Activated T-cell treated with anti-CD3 and anti-CD28 coated beads, Interleukin-2, amount 50 U/mL, for 48 hours (primary cell): Measurements from ENCODE around the gene SMAD3.
A peak's percentile ranks its signal among the peaks of the same experiment; 100 is the strongest.

ENCODE experiments used
- DNase-seq, 2 experiments: peaks; one replicate each; pipeline ENCODE4 v3.0.0-alpha.2; 2020

SMAD3 gene

DNA sequence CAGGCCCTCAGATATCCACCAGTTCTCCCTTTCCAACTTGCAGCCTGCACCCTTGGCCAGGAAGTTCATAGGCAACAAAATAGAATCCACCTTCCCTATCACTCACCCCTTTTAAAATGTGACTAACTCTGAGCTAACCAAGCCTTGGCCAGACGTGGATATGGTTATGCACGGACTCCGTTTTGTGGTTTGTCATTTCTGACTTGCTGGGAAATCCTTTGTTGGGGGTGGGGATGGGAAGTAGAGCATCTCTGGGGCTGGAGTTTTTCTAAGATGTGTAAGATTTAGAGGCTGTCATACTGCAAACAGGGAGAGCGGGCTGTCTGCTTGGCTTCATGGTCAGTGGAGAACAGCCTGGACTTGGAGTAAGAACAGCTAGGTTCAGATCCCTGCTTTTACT, 62.6 kb downstream of the SMAD3 start:
- peak in 1 of 2 experiments; percentile 55 for DNase-seq

DNA sequence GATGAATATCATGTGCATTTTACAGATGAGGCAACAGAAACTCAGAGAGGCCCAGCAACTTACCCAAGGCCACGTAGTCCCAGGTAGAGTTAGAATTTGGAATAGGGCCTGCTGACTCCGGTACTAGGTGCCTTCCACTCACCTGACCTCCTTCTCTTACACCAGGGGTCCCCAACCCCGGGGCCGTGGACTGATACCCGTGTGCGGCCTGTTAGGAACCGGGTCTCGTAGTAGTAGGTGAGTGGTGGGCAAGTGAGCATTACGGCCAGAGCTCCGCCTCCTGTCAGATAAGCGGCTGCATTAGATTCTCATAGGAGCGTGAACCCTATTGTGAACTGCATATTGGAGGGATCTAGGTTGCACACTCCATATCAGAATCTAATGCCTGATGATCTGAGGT, 64.8 kb downstream of the SMAD3 start:
- DNase-seq: no peak

DNA sequence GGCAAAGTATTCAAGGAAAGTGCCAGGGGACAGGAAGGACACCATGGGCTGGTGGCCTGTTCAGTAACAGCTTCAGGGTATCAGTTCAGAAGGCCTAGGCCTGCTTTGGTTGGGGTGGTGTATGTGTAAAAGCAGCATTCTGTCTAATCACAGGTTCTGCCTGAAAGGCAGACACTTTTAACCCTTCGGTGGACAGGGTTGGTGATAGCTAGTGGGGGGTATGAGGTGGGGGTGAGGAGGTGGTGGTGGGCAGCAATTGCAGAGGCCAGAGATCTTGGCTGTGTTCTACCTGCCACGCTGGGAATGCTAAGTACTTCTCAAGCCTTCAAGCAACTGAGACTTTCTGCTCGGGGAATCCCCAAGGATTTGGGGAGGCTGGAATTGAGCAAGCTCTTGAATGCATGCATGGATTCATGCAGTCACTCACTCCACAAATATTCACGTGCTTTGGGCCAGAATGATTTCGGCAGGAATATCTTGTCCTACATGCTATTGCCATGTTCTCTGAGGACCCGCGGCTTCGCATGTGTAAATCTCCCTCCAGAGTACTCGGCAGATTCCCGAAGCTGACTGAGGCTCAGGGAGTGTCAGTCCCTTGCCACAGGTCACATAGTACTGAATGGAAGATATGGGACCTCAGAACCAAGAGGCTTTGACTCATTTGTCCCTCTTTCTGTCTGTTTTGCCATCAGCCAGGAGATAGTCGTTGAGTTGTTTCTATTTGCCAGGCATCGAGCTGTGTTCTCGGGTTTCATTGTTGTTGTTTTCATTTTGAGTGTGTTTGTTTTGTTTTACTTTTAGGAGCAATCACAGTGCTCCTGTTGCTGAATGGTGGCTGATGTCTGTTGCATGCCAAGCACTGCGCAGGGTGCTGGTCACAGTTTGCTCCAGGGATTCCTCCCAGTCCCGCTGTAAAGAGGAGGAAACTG, 65.5 kb downstream of the SMAD3 start:
- DNase-seq: no peak

DNA sequence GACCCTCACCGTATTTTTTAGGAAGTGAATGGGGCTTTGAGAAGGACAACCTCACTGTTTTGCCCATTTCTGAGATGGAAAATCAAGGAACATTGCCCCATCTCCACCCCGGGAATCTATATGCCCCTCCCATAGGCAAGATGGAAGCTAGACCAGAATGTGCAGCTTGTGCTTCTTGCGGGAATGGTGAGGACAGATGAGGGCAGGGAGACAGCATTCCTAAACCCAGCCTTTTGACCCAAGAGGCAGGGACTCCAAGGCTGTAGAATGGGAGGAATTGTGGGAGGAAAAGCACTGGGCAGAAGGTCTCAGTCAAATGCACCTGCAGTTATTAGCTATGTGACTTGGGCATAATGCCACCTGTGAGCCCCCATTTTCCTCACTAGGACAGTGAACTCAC, 66.9 kb downstream of the SMAD3 start:
- DNase-seq: no peak

DNA sequence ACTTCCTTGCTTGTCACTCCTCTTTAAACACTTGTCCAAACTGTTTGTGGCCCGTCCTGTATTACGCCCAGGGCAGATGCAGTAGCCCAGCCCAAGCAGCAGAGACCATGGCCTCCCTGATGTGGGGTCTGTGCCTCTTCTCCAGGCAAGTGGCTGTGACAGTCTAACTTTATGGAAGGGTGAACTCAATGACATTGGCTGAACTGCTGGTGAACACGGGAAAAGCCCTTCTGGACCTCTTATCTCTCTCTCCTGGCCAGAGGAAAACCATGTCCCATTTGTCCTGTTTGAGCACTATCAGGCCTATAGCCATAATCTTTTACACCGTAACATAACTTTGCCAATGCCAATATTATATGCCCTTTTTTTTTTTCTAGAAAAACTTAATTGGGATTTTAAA, 67.6 kb downstream of the SMAD3 start:
- DNase-seq: no peak

DNA sequence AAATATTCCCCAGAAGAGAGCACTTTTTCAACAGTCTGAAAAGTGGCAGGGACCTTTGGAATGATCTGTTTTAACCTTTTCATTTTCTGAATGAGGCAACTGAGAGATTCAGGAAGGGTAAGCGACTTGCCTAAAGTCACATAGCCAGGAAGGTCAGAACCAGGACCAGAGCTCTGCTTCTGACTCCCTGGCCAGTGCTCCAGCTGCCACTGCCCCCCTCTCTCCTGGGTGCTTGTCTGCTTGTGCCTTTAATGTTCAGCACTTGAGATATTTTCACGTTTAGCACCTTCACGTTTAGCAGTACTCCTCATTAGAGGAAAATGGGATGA, 68.3 kb downstream of the SMAD3 start:
- no peak for DNase-seq

DNA sequence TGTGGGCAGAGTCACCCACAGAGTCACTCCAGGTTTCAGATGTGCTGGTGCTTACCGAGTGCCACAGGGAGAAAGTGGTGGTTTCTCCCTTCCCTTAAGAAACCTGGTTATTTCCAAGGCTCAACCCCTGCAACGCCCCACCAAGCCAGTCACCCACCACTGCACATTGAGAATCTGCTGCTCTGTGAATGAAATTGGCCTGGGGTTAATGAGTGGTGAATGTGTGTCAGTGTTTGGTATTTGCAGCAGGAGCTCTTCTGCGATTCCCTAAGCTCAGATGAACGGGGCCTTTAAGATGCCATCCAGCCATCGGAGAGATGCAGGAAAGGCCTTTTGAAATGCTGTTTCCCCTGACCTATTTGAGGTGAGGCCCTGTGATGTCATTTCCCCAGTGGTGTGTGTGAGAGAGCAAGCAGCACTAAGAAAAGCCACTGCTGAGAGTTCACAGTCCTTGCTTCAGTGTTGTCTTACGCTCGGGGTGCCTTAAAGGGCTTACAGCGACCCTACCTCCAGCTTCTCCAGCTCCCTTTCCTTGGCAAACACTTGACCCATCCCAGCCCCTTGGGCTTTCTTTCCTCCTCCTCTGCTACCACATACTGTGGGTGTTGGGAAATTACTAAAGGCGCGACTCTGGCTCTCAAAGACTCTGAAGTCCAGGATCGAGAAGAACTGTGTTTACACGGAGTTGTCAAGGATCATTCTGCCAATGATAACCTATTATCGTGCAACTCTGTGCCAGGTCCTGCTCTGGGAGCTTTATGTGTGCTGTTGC, 68.9 kb downstream of the SMAD3 start:
- DNase-seq: peak; percentile 69 to 70

DNA sequence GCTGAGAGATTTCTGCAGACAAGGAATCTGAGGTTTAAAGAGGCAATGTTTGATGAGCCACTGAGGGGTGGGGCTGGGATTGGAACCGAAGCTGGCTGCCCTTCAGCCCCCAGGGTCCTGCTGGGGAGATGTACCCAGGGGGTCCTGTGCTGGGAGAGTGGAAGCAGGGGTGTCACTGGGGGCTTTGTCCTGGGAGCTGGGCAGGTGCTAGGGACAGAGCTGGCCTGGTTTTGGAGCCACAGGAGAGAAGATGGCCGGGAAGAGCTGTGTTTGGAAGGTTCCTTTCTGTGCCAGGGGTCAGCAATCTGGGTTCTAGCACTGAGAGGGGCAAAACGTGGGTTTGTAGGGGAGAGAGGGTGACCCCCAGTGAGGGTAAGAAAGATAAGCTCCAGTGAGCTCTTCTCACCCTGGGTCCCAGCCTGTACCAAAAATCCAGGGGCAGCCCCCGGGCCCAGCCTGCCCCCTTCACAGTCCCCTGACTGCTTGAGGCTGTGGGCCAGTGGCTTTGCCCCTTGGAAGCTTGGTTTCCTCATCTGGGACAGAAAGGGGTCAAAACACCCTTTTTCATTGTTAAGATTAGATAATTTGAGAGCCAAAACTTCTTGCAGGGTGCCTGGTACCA, 69.6 kb downstream of the SMAD3 start:
- peak in 1 of 2 experiments; percentile 30 for DNase-seq

DNA sequence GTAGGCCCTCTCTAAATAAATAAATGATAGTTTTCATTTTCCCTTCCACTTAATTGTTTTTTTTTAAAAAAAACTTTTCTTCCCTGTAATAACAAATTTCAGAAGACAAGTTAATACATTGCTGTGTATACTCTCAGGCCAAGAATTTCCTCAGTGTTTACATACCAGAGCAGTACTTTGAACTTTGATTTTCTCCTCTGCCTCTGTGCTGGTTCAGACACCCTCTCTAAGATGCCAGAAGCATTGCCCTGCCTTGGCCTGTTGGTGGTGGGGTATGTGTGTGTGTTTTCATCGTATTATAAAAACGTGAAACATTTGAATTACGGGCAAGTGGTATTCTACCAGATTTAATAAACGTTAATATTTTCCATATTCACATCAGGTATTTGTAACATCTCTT, 70.1 kb downstream of the SMAD3 start:
- peak in 1 of 2 experiments; percentile 16 for DNase-seq

DNA sequence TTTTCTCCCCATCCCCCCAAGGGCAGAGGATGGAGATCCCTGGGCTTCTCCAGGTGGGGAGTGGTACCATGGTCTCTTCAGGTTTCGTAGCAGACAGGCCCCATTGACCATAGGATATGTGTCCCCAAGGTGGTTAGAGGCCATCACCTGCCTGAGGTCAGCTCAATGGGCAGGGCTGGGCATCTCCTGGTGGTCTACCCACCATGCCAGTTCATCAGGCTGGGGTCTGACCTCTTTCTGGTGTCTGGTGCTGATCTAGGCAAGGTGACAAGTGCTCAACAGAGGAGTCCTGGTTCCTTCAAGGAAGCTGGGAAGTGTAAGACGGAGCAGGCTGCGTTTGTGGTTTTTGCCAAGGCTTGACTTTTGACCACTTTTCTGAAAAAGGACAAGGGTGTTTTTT, 71.4 kb downstream of the SMAD3 start:
- peak in 1 of 2 experiments; percentile 16 for DNase-seq

DNA sequence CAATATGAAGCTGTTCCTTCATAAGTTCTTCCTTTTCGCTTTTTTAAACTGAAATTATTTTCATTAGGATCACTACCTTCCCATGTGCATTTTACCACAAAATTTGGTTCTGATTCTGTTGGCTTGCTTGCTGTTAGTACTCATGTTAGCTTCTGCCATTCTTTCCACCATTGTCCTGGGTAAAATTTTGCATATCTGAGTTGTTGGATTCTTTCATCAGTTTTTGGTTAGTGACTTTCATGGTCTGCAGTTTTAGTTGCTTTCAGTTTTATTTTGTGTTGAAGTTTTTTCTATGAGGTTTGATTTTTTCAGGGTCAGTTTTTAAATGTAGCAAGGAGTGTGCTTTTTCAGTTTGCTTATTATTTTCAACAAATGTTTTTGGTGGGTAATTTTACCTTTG, 71.9 kb downstream of the SMAD3 start:
- DNase-seq: no peak

DNA sequence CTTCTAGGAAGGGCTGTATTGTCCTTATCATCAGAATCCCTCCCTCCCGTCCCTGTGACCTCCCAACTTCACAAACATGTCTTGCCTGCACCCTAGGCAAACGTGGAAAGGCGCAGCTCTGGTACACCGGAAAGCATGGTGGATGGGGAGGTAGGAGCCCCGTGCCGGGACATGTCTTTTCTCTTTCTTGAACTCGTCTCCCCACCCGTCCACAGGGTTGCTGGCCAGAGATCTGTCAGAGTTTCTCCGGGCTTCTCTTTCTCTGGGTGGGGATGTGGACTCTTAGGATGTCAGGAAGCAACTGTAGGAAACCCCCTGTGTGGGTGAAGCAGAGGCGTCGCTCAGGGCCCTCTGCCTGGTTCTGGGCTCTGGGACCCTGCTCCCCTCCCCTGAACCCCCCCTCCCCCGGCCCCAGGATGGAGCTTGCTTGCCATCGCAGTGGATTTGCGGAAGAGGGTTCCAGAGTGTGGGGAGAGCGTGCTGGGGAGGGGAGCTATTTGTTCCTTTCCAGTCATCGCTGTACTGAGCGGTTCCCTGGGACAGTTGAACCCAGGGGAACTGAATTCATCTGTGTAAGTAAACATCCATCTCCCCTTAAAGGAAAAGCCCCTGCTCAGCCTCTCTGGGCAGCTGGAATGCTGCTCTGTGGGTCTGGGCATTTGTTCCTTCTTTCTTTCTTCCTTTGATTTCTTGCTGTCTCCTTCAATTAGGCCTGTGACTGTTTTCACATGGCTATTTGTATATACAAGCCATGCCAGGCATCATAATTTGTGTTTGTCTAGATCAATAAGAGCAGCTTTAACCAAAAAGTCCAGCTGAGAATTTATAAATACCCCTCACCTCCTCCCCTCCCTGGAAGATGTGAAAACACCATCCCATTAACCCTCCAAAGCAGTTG, 72.8 kb downstream of the SMAD3 start:
- no peak for DNase-seq

DNA sequence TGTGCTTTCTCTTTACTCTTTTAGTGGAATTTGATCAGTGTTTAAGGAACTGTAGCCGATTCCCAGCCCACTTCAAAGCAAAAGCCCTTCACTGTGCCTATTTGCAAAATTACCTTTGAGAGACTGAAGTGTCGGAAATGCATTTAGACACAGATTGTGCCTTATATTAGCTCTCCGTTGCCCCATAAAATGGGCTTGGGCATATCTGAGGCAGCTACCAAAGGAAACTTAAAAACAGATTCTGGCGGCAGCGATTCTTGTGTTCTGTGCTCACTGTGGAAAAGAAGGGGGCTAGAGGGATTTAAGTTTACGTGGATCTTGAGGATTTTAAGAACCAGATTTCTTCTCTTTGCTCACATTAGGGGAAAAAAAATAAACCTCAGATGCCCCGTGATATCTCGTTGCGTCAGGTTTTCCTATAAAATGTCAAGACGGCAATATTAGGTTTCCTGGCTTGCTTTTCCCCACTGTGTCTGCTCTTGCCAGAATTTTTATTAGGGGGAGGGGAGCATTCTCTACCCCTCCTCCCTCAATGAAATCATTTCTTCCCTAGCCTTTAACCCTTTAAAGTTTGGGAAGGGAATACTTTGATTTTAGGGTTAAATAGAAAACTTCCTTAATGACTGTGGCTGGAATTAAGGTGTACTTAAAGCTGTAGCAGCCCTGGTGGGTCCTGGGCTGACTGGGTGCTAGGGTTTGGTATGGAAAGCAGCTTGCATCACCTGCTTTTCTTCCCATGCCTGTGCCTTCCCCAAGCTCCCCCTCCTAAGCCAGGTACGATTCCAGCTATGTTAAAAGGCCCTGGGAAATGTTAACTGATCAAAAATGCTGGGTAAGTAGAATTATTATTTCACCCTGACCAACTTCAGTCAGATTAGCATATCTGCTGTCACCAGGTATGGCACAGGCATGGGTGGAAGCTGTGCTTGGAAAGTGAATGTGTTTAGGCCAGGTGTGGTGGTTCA, 73.8 kb downstream of the SMAD3 start:
- DNase-seq: no peak

DNA sequence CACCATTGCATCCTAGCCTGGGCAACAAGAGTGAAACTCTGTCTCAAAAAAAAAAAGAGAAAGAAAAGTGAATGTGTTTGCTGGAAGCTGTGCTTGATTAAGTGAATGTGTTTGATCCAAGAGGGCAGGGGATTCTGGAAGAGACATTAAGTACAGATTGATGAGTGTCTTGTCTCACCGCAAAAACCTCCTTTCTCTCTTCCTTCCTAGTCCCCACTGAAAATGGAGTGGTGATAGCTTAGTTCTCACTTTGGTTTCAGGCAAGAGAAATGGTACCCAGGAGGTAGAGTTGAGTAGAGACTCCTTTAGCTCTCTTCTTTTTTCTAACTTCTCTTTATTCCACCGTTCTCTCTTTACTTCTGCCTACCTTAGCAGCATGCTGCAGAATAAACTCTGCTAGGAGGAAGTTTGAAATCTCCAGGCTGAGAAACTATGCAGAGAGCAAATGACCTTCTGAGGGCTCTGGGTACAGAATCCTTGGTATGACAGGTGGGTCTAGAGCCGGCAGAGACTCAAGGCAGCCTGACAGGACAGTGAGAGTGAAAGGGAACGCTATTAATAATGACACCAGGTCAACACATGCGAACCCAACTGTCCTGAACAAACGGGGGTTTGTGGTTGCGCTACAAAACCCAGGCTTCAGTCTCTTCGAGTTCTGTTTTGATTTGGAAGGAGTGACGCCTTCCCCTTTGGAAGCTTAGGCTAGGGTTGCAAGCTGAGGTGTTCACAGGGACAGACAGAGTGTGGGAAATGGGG, 74.9 kb downstream of the SMAD3 start:
- DNase-seq: no peak

DNA sequence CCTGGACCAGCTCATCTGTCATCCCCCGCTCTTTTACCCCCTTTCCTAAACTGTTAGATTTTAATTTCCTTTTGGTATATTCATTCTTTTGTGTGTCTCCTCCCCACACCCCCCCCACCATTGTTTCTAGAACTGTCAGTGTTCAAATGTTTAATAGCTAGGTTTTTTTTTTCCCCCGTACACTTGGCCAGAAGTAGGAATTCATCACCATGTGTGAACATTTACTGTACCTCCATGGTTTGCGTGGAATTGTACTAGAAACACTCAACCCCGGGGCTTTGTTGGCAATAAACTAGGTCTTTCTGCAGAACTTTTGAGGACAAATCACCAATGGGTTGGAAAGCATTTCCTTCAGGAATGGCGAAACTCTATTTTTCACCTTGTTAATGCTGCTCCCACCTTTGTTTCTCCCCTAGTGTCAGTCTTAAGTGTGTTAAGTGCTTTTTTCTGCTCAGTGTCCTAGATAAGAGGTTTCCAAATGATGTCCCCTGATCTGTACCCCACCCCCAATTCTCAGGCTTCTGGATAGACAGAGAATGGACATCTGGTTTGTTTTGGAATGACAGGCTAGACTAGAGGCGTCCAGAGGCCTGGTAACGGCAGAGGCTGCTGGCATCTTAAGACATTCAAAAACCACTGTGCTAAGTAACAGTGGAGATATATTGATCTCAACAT, 76.8 kb downstream of the SMAD3 start:
- DNase-seq: no peak

DNA sequence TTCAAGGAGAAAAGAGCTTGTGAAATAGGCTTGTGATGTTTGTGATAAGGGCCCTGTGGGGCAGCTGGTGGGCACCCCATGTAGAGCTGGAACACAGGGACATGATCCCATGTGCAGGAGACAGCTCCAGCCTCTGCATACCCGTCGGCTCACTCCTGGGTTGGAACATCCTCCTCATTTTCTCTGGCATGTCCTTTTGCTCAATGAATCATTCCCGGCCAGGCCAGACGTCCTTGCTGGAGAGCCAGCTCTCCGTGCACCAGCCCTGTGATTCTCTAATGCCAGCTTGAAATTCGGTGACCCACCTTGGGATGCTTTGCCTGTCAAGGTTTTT, 77.3 kb downstream of the SMAD3 start:
- DNase-seq: no peak

DNA sequence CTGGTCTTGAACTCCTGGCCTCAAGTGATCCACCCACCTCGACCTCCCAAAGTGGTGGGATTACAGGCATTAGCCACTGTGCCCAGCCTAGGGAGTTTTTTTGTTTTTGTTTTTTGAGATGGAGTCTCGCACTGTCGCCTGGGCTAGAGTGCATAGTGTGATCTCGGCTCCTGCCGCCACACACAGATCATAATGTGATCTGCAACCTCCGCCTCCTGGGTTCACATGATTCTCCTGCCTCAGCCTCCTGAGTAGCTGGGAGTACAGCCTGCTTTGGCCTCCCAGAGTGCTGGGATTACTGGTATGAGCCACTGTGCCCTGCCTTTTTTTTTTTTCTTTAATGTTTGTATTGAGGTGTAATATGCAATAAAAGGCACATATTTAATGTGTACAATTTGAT, 78.2 kb downstream of the SMAD3 start:
- DNase-seq: no peak

DNA sequence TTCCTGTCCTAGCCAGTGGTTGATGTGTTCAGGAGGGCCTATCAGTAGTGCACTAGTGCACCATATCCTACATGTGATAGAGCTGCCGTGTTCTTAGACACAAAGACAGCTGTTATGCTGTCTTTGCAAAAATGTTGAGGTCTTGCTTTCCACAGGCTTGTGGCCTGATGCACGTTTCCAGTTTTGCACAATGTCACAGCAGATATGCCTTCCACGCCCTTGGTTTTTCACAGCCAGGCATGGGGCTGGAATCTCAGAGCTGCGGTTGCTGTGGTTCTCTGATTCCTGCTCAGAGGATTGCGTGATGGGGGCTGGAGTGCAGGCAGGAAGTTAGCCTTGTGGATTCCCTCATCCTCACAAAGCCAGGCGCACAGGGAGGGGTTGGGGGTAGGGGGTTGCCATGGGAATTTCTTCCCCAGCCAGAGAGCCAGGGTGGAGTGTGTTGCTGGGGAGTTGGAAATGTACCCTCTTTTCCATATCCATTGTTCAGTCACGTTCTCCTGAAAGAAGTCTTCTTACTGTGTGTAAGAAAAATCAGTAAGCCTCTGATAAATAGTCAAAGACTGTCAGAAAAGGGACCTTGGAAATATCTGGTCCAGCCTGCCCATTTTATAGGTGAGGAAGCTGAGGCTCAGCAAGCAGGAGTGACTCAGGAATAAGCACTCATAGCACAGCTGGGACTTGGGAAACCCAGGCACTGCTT, 79.4 kb downstream of the SMAD3 start:
- DNase-seq: no peak

DNA sequence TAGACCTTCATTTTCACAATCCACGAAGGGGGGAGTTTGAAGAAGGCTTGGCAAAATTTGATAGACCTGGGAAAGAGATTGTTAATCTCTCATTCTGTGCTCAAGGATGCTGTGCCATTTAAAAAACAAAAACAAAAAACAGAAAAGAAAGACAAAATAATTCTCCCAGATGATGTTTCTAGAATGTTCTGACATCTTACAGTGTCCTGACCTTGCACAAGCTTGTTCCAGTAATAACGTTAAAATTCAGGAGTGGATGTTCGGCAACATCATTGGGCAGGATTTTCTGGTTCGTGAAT, 79.9 kb downstream of the SMAD3 start:
- DNase-seq: no peak

DNA sequence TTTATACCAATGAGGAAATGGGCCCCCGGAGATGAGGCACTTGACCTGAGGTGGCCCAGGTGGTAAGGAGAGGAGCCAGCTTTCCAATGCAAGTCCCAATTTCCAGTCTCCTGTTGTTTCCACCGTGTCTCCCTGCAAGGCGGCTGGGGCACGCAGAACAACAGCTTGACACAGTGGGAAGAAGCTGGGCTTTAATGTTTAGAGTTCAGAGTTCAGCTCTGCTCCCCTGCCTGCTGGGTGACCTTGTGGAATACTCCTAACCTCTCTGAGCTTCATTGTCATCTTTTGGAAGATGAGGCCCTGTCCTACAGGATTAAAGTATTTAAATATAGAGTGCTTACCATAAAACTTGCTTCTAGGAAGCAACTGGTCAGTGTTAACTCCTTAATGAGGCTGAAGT, 80.3 kb downstream of the SMAD3 start:
- DNase-seq: no peak
